WTC11 (cell line): ENCODE data around the gene PHAX. TPM values are rescaled to one million over a fixed set of nuclear protein-coding genes. Genes with fewer than 3 reads are reported as not detected.

ENCODE experiments used
- ATAC-seq: fragments of 200-7000 bp; cut with Tn5 transposase; 2 replicates; pipeline ENCODE4 v1.10.0; 2021; ENCODE audit warnings: mild to moderate bottlenecking, moderate library complexity
- CTCF ChIA-PET: fragments of 300-600 bp; sonication (Branson Sonifier 250); formaldehyde crosslinking; loops from one replicate; lab custom pipeline; 2021; ENCODE audit warnings: antibody characterized with exemption; lab: Charles Lee
- POLR2A ChIA-PET: fragments of 350-600 bp; sonication (Branson Sonifier 250); formaldehyde crosslinking; loops from one replicate; lab custom pipeline; 2021; ENCODE audit warnings: antibody characterized with exemption; lab: Charles Lee
- DNase-seq: peaks from one replicate; pipeline ENCODE4 v3.0.0; 2021; ENCODE audit warnings: low spot score
- H3K27ac Mint-ChIP-seq: 2 replicates; pipeline ENCODE4 v1.8.0; 2021; ENCODE audit warnings: mixed read lengths
- H3K27me3 Mint-ChIP-seq: 2 replicates; pipeline ENCODE4 v1.8.0; 2021; ENCODE audit warnings: low read depth, mild to moderate bottlenecking, moderate library complexity, mixed read lengths
- H3K36me3 Mint-ChIP-seq: 2 replicates; pipeline ENCODE4 v1.8.0; 2021; ENCODE audit warnings: mixed read lengths
- H3K4me1 Mint-ChIP-seq: 2 replicates; pipeline ENCODE4 v1.8.0; 2022; ENCODE audit warnings: mixed read lengths
- H3K4me3 Mint-ChIP-seq: 2 replicates; pipeline ENCODE4 v1.8.0; 2021; ENCODE audit warnings: mild to moderate bottlenecking, moderate library complexity, mixed read lengths
- H3K9me3 Mint-ChIP-seq: 2 replicates; pipeline ENCODE4 v1.8.0; 2021; ENCODE audit warnings: mixed read lengths
- ARID4B ChIP-seq: sonication (generic); formaldehyde crosslinking; IDR thresholded peaks from 2 replicates; pipeline ENCODE4 v1.8.0; 2023; ENCODE audit warnings: missing genetic modification reagents, mild to moderate bottlenecking, borderline replicate concordance
- E2F5 ChIP-seq: sonication (generic); formaldehyde crosslinking; IDR thresholded peaks from 2 replicates; pipeline ENCODE4 v1.8.1; 2022; ENCODE audit warnings: mild to moderate bottlenecking, moderate library complexity, missing genetic modification reagents
- ESRRA ChIP-seq: sonication (generic); formaldehyde crosslinking; IDR thresholded peaks from 2 replicates; pipeline ENCODE4 v1.8.1; 2022; ENCODE audit warnings: mild to moderate bottlenecking, missing genetic modification reagents, borderline replicate concordance
- MLX ChIP-seq: sonication (generic); formaldehyde crosslinking; IDR thresholded peaks from 2 replicates; pipeline ENCODE4 v1.8.1; 2023; ENCODE audit warnings: mild to moderate bottlenecking, missing genetic modification reagents, moderate library complexity
- NFYB ChIP-seq: sonication (generic); formaldehyde crosslinking; conservative IDR thresholded peaks from 2 replicates; pipeline ENCODE4 v1.8.0; 2022; ENCODE audit warnings: low read depth, missing genetic modification reagents
- TCF7 ChIP-seq: sonication (generic); formaldehyde crosslinking; IDR thresholded peaks from 2 replicates; pipeline ENCODE4 v1.8.0; 2022; ENCODE audit warnings: mild to moderate bottlenecking, low read depth, missing genetic modification reagents, moderate library complexity
- ZBTB43 ChIP-seq: sonication (generic); formaldehyde crosslinking; IDR thresholded peaks from 2 replicates; pipeline ENCODE4 v1.8.1; 2023; ENCODE audit warnings: mild to moderate bottlenecking, missing genetic modification reagents
- ZNF416 ChIP-seq: fragments of 250-450 bp; sonication (Bioruptor Pico); IDR thresholded peaks from 2 replicates; pipeline ENCODE4 v1.9.0; 2021; ENCODE audit warnings: mild to moderate bottlenecking, inconsistent platforms
- ZNF425 ChIP-seq: fragments of 250-450 bp; sonication (Bioruptor Pico); conservative IDR thresholded peaks from 2 replicates; pipeline ENCODE4 v1.9.0; 2021; ENCODE audit warnings: mild to moderate bottlenecking
- ZNF512 ChIP-seq: sonication (generic); formaldehyde crosslinking; IDR thresholded peaks from 2 replicates; pipeline ENCODE4 v1.8.1; 2022; ENCODE audit warnings: missing genetic modification reagents, borderline replicate concordance
- ZNF532 ChIP-seq: fragments of 250-450 bp; sonication (Bioruptor Pico); IDR thresholded peaks from 2 replicates; pipeline ENCODE4 v1.9.0; 2021; ENCODE audit warnings: mild to moderate bottlenecking, borderline replicate concordance
- total RNA-seq: library from RNA; stranded (reverse); gene quantifications from 3 replicates; pipeline ENCODE4 v1.2.3, GENCODE V29; 2021

PHAX gene
- total RNA-seq, 1 experiment from 2014 or later: 58.2 TPM

- Mint-ChIP-seq H3K9me3 (peaks cover 3% of the 10 kb centered on the region; the same call in 1 of the 2 replicates), H3K27ac (peak overlapping the region; percentile 95), H3K27me3 (no peaks in the 10 kb centered on the region), H3K36me3 (peaks cover 16% of the 10 kb centered on the region), H3K4me3 (peak overlapping the region; percentile 91), H3K4me1 (peaks cover 54% of the 10 kb centered on the region)
- ATAC-seq: peak; percentile 2; the same call in 1 of the 2 replicates
- CTCF ChIA-PET: interaction anchor here (0.6 to 1.4 kb wide), 10 partner anchors 9 to 704 kb away, joined by 3 to 6 read pairs (median 4); no protein-coding TSS in a partner anchor
- TF ChIP-seq ZNF425 (CRISPR knock-in tag): no peak
- 0 out of 2 replicates have a peak, but pooled peaks have one; percentile 32 for TF ChIP-seq ZNF512
- no peak for TF ChIP-seq ARID4B (CRISPR knock-in tag)
- DNase-seq: no peak
- POLR2A ChIA-PET: interaction anchor here (0.6 to 2.2 kb wide), 6 partner anchors 8 to 182 kb away, joined by 3 to 17 read pairs (median 5); partner anchors contain the start of genes GRAMD2B and LMNB1
Observed at GRCh38 chr5:126595486-126596083, 5.2 kb upstream of the PHAX start.

GRCh38 chr5:126597156-126597555, 3.6 kb upstream of the PHAX start:
- ChIA-PET POLR2A (no interaction called here), CTCF (interaction anchor here (1.4 kb wide), 1 partner anchor 40 kb away, joined by 4 read pairs; no protein-coding TSS in a partner anchor)
- Mint-ChIP-seq H3K4me3 (no peak overlapping the region), H3K36me3 (peaks cover 4% of the 10 kb centered on the region), H3K27me3 (no peaks in the 10 kb centered on the region)
- DNase-seq: no peak
- no peak for ATAC-seq
- TF ChIP-seq NFYB (CRISPR knock-in tag) (no peak), MLX (CRISPR knock-in tag) (no peak), ZNF532 (CRISPR knock-in tag) (no peak), ZNF416 (CRISPR knock-in tag) (no peak), ESRRA (CRISPR knock-in tag) (no peak), E2F5 (no peak), TCF7 (CRISPR knock-in tag) (no peak), ZBTB43 (CRISPR knock-in tag) (no peak)
- TF ChIP-seq, all 79 proteins: peak for 0
- Mint-ChIP-seq H3K9me3 (peaks cover 3% of the 10 kb centered on the region; the same call in 1 of the 2 replicates), H3K27ac (no peak overlapping the region; the same call in 1 of the 2 replicates), H3K4me1 (peaks cover 45% of the 10 kb centered on the region)
